GM04504 (cell line): ENCODE measurements around the gene POFUT2.

ENCODE experiments used
- DNase-seq: peaks from one replicate; pipeline ENCODE4 v3.0.0-alpha.2; 2012; ENCODE audit warnings: low read depth

The POFUT2 gene

GRCh38 chr21:45283035-45283610 is 4.6 kb downstream of the POFUT2 start:
- DNase-seq = no peak

GRCh38 chr21:45282283-45283034 is 5.2 kb downstream of the POFUT2 start:
- DNase-seq = no peak

GRCh38 chr21:45281411-45282282 is 6.0 kb downstream of the POFUT2 start:
- DNase-seq = no peak

- DNase-seq = no peak
Measured at GRCh38 chr21:45280969-45281368, 6.7 kb downstream of the POFUT2 start.

GRCh38 chr21:45280178-45280821 is 7.4 kb downstream of the POFUT2 start:
- DNase-seq = no peak

GRCh38 chr21:45279446-45280177 is 8.1 kb downstream of the POFUT2 start:
- DNase-seq = no peak

GRCh38 chr21:45278156-45278911 is 9.4 kb downstream of the POFUT2 start:
- DNase-seq = no peak

- no peak for DNase-seq
Measured at GRCh38 chr21:45277101-45278045, 10.3 kb downstream of the POFUT2 start.

GRCh38 chr21:45276596-45276995 is 11.1 kb downstream of the POFUT2 start:
- DNase-seq = no peak

- no peak for DNase-seq
Measured at GRCh38 chr21:45270306-45270821, 17.3 kb downstream of the POFUT2 start.

- no peak for DNase-seq
Measured at GRCh38 chr21:45269861-45270260, 17.8 kb downstream of the POFUT2 start.

- DNase-seq = no peak
Measured at GRCh38 chr21:45267390-45267760, 20.3 kb downstream of the POFUT2 start.

- DNase-seq = no peak
Measured at GRCh38 chr21:45266518-45267389, 20.9 kb downstream of the POFUT2 start.

GRCh38 chr21:45265721-45266517 is 21.8 kb downstream of the POFUT2 start:
- no peak for DNase-seq

- no peak for DNase-seq
Measured at GRCh38 chr21:45264912-45265515, 22.7 kb downstream of the POFUT2 start.

- DNase-seq = no peak
Measured at GRCh38 chr21:45264146-45264911, 23.4 kb downstream of the POFUT2 start.

- no peak for DNase-seq
Measured at GRCh38 chr21:45263534-45263933, 24.2 kb downstream of the POFUT2 start.
